ENCODE measurements around the gene TMEM123. TPM values are rescaled to one million over a fixed set of nuclear protein-coding genes. Genes with fewer than 3 reads are reported as not detected.

The TMEM123 gene
- total and polyA plus RNA-seq, 10 donors, result 51.3 to 184 (median 146) TPM

DNA sequence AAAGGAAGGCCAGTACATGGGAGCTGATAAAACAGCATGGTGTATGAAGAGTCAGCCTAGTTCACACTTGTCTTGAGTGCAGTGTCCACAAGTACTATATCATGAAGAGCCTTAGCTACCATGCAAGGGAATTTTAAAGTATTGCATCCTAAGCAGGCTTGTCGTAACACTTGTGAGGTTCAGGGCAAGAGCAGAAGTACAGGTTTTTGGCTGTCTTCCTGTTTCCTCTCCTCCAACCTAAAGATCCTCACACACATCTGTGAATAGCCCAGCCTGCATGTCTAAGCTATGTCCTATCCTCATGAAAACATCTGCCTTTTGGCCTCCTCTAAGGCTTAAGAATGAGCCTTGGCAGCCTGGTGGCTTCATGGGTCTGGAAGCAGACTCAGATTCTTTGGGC lies 34.6 kb upstream of the TMEM123 start:
- H3K36me3 ChIP-seq, result no peaks in the 10 kb centered on the region
- WGBS, 5 donors, result 0 to 67% (median 56%) methylated on average over 1 of the region's 1 CpG
- H3K4me1 ChIP-seq, result no peaks in the 10 kb centered on the region

DNA sequence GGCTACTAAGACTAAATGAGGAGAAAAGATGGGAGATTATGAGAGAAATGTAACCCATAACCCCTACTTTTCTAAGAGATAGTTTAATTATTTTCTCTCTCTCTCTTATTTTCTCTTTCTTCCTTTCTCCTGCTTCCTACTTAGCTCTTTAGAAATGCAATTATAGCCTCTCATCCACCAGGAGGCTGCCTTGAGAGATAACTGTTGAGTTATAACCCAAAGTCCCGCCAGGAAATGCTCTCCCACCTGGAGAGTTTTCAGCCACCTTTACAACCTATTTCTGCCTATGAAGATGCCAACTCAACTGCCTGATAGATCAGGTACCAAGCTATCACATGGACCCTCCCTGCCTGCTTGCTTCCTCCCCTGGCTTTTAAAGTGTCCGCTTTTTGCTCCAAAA lies 34.0 kb upstream of the TMEM123 start:
- no peak overlapping the region for H3K27ac ChIP-seq
- intact Hi-C loops (cut with DNase I; ENCODE audit: low total_unique reads), result no loop called here
- TF ChIP-seq, protein P1, sequence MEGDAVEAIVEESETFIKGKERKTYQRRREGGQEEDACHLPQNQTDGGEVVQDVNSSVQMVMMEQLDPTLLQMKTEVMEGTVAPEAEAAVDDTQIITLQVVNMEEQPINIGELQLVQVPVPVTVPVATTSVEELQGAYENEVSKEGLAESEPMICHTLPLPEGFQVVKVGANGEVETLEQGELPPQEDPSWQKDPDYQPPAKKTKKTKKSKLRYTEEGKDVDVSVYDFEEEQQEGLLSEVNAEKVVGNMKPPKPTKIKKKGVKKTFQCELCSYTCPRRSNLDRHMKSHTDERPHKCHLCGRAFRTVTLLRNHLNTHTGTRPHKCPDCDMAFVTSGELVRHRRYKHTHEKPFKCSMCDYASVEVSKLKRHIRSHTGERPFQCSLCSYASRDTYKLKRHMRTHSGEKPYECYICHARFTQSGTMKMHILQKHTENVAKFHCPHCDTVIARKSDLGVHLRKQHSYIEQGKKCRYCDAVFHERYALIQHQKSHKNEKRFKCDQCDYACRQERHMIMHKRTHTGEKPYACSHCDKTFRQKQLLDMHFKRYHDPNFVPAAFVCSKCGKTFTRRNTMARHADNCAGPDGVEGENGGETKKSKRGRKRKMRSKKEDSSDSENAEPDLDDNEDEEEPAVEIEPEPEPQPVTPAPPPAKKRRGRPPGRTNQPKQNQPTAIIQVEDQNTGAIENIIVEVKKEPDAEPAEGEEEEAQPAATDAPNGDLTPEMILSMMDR (IDR thresholded peaks at IDR 0.05 in 8 of 11, conservative IDR thresholded peaks at IDR 0.05 in 3 of 11), result no peak
- TF ChIP-seq POLR2A (IDR thresholded peaks at IDR 0.05), result no peak
- TF ChIP-seq POLR2AphosphoS5 (IDR thresholded peaks at IDR 0.05), result no peak
- no peaks in the 10 kb centered on the region for H3K27me3 ChIP-seq (replicated peaks in 1 of 7)
- no peaks in the 10 kb centered on the region for H3K36me3 ChIP-seq
- WGBS, 5 donors, result 91 to 96% (median 95%) methylated on average over 2 of the region's 2 CpGs
- H3K4me3 ChIP-seq, result no peak overlapping the region
- H3K9me3 ChIP-seq, result no peaks in the 10 kb centered on the region
- H3K4me1 ChIP-seq, result no peaks in the 10 kb centered on the region
- no peak for DNase-seq

More for the DNA sequence above, 34.6 kb upstream of the TMEM123 start:
- H3K4me3 ChIP-seq, result no peak overlapping the region
- no peak overlapping the region for H3K27ac ChIP-seq
- H3K27me3 ChIP-seq (replicated peaks in 1 of 7), result no peaks in the 10 kb centered on the region
- H3K9me3 ChIP-seq, result no peaks in the 10 kb centered on the region
- intact Hi-C loops (cut with DNase I; ENCODE audit: low total_unique reads), result no loop called here
- TF ChIP-seq, protein P1 (IDR thresholded peaks at IDR 0.05 in 8 of 11, conservative IDR thresholded peaks at IDR 0.05 in 3 of 11), result no peak
- TF ChIP-seq POLR2A (IDR thresholded peaks at IDR 0.05) (no peak), POLR2AphosphoS5 (IDR thresholded peaks at IDR 0.05) (no peak)
- DNase-seq, result no peak

DNA sequence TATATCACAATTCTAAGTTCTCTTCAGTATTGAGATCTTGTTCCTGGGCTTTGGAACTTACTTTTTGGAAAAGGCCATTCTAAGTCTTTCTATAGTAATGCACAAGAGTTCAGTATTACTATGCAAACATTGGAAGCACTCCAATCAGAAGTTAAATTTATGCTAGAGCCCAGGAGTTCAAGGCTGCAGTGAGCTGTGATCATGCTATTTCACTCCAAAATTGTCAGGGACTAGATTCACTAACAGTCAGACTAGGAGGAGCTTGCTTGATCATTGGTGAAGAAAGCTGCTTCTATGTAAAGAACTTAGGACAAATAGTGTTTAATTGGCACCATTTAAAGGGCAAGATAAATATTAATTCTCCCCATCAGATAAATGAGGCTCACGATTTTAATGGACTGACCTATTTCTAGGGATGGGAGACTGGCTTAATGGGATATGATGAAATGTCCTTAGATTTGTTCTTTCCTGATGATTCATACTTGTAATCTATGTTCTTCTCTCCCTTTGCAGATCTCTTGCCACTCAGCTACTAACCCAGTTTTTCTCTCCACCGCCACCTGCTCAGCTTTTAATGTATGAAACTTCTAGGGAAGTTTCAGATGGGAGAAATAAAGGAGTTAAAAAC lies 32.6 kb upstream of the TMEM123 start:
- intact Hi-C loops (cut with DNase I; ENCODE audit: low total_unique reads), result no loop called here
- no peaks in the 10 kb centered on the region for H3K9me3 ChIP-seq
- no peak overlapping the region for H3K4me3 ChIP-seq
- TF ChIP-seq POLR2A (IDR thresholded peaks at IDR 0.05) (no peak), POLR2AphosphoS5 (IDR thresholded peaks at IDR 0.05) (no peak)
- TF ChIP-seq, protein P1 (IDR thresholded peaks at IDR 0.05 in 8 of 11, conservative IDR thresholded peaks at IDR 0.05 in 3 of 11), result no peak
- DNase-seq, result no peak
- H3K27me3 ChIP-seq (replicated peaks in 1 of 7), result no peaks in the 10 kb centered on the region
- no peaks in the 10 kb centered on the region for H3K36me3 ChIP-seq
- no peaks in the 10 kb centered on the region for H3K4me1 ChIP-seq
- no peak overlapping the region for H3K27ac ChIP-seq
- whole genome bisulfite sequencing, 5 donors, result 79 to 92% (median 86%) methylated on average over 2 of the region's 2 CpGs

DNA sequence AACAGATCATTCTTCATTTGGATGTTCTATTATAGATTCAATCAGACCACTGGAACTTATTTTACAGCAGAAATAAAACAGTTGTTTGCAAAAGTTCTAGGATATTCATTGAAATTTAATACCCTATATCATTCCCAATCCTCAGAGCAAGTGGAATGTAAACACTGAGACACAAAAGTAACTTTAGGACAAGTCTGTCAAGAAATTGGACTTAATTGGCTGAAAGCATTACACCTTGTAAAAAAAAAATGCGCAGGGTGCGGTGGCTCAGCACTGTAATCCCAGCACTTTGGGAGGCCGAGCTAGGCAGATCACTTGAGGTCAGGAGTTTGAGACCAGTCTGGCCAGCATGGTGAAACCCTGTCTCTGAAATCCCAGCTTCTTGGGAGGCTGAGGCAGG lies 29.9 kb upstream of the TMEM123 start:
- TF ChIP-seq, protein P1 (IDR thresholded peaks at IDR 0.05 in 8 of 11, conservative IDR thresholded peaks at IDR 0.05 in 3 of 11), result no peak
- no peak for TF ChIP-seq POLR2AphosphoS5 (IDR thresholded peaks at IDR 0.05)
- Histone ChIP-seq H3K4me1 (peaks cover 0 to 10% (median 0%) of the 10 kb centered on the region in 6 donors), H3K4me3 (no peak overlapping the region), H3K36me3 (no peaks in the 10 kb centered on the region), H3K9me3 (no peaks in the 10 kb centered on the region), H3K27me3 (replicated peaks in 1 of 7) (no peaks in the 10 kb centered on the region), H3K27ac (no peak overlapping the region)
- intact Hi-C loops (cut with DNase I; ENCODE audit: low total_unique reads), result no loop called here
- WGBS, 5 donors, result 62 to 95% (median 88%) methylated on average over 2 to 3 of the region's 3 CpGs
- no peak for DNase-seq

Data from spleen (tissue), 11 donors.